WTC11 (cell line): ENCODE measurements around the gene NPW. TPM values are rescaled to one million over a fixed set of nuclear protein-coding genes. Genes with fewer than 3 reads are reported as not detected.

Experiments
- ATAC-seq: fragments of 200-7000 bp; cut with Tn5 transposase; 2 replicates; pipeline ENCODE4 v1.10.0; 2021; ENCODE audit warnings: mild to moderate bottlenecking, moderate library complexity
- CTCF ChIA-PET: fragments of 300-600 bp; sonication (Branson Sonifier 250); formaldehyde crosslinking; loops from one replicate; lab custom pipeline; 2021; ENCODE audit warnings: antibody characterized with exemption; lab: Charles Lee
- POLR2A ChIA-PET: fragments of 350-600 bp; sonication (Branson Sonifier 250); formaldehyde crosslinking; loops from one replicate; lab custom pipeline; 2021; ENCODE audit warnings: antibody characterized with exemption; lab: Charles Lee
- DNase-seq: peaks from one replicate; pipeline ENCODE4 v3.0.0; 2021; ENCODE audit warnings: low spot score
- H3K27ac Mint-ChIP-seq: 2 replicates; pipeline ENCODE4 v1.8.0; 2021; ENCODE audit warnings: mixed read lengths
- H3K27me3 Mint-ChIP-seq: 2 replicates; pipeline ENCODE4 v1.8.0; 2021; ENCODE audit warnings: low read depth, mild to moderate bottlenecking, moderate library complexity, mixed read lengths
- H3K36me3 Mint-ChIP-seq: 2 replicates; pipeline ENCODE4 v1.8.0; 2021; ENCODE audit warnings: mixed read lengths
- H3K4me1 Mint-ChIP-seq: 2 replicates; pipeline ENCODE4 v1.8.0; 2022; ENCODE audit warnings: mixed read lengths
- H3K4me3 Mint-ChIP-seq: 2 replicates; pipeline ENCODE4 v1.8.0; 2021; ENCODE audit warnings: mild to moderate bottlenecking, moderate library complexity, mixed read lengths
- H3K9me3 Mint-ChIP-seq: 2 replicates; pipeline ENCODE4 v1.8.0; 2021; ENCODE audit warnings: mixed read lengths
- ESRRA ChIP-seq: sonication (generic); formaldehyde crosslinking; IDR thresholded peaks from 2 replicates; pipeline ENCODE4 v1.8.1; 2022; ENCODE audit warnings: mild to moderate bottlenecking, missing genetic modification reagents, borderline replicate concordance
- FOXJ3 ChIP-seq: sonication (generic); formaldehyde crosslinking; IDR thresholded peaks from 2 replicates; pipeline ENCODE4 v1.9.0; 2021; ENCODE audit warnings: missing genetic modification reagents, mild to moderate bottlenecking, borderline replicate concordance
- HMGA2 ChIP-seq: fragments of 250-450 bp; sonication (Bioruptor Pico); IDR thresholded peaks from 2 replicates; pipeline ENCODE4 v1.4.0; 2021; ENCODE audit warnings: mild to moderate bottlenecking, moderate library complexity
- JUN ChIP-seq: sonication (generic); formaldehyde crosslinking; IDR thresholded peaks from 2 replicates; pipeline ENCODE4 v1.8.0; 2023; ENCODE audit warnings: mild to moderate bottlenecking, missing genetic modification reagents
- MXD4 ChIP-seq: fragments of 250-450 bp; sonication (Bioruptor Pico); IDR thresholded peaks from 2 replicates; pipeline ENCODE4 v1.8.0; 2021; ENCODE audit warnings: mild to moderate bottlenecking, moderate library complexity, borderline replicate concordance
- NFATC4 ChIP-seq: fragments of 250-450 bp; sonication (Bioruptor Pico); IDR thresholded peaks from 2 replicates; pipeline ENCODE4 v1.9.0; 2021; ENCODE audit warnings: mild to moderate bottlenecking
- NR2C2 ChIP-seq: sonication (generic); formaldehyde crosslinking; IDR thresholded peaks from 2 replicates; pipeline ENCODE4 v1.8.0; 2022; ENCODE audit warnings: mild to moderate bottlenecking, missing genetic modification reagents
- RORB ChIP-seq: fragments of 250-450 bp; sonication (Bioruptor Pico); IDR thresholded peaks from 2 replicates; pipeline ENCODE4 v1.9.0; 2021; ENCODE audit warnings: mild to moderate bottlenecking
- ZNF121 ChIP-seq: sonication (generic); formaldehyde crosslinking; IDR thresholded peaks from 2 replicates; pipeline ENCODE4 v1.8.0; 2023; ENCODE audit warnings: missing genetic modification reagents
- ZNF263 ChIP-seq: sonication (generic); formaldehyde crosslinking; IDR thresholded peaks from 2 replicates; pipeline ENCODE4 v1.8.1; 2022; ENCODE audit warnings: low read depth, mild to moderate bottlenecking, moderate library complexity, missing genetic modification reagents
- ZNF423 ChIP-seq: fragments of 250-450 bp; sonication (Bioruptor Pico); IDR thresholded peaks from 2 replicates; pipeline ENCODE4 v2.1.2; 2022; ENCODE audit warnings: mild to moderate bottlenecking, moderate library complexity
- total RNA-seq: library from RNA; stranded (reverse); gene quantifications from 3 replicates; pipeline ENCODE4 v1.2.3, GENCODE V29; 2021
- TF ChIP-seq, protein P1 (sequence below): sonication (generic); formaldehyde crosslinking; IDR thresholded peaks from 2 replicates; pipeline ENCODE4 v1.8.1; 2022; ENCODE audit warnings: low read depth, mild to moderate bottlenecking, moderate library complexity, missing genetic modification reagents, borderline replicate concordance
- TF ChIP-seq, protein P2 (sequence below): fragments of 250-450 bp; sonication (Bioruptor Pico); IDR thresholded peaks from 2 replicates; pipeline ENCODE4 v1.9.0; 2021; ENCODE audit warnings: mild to moderate bottlenecking
- TF ChIP-seq, protein P3 (sequence below): sonication (generic); formaldehyde crosslinking; IDR thresholded peaks from 2 replicates; pipeline ENCODE4 v1.8.1; 2022; ENCODE audit warnings: low read depth, missing genetic modification reagents, borderline replicate concordance
- TF ChIP-seq, protein P4 (sequence below): fragments of 200-600 bp; IDR thresholded peaks from 2 replicates; pipeline ENCODE4 v1.8.0; 2022; ENCODE audit warnings: antibody characterized with exemption
- TF ChIP-seq, protein P5 (sequence below): sonication (generic); formaldehyde crosslinking; IDR thresholded peaks from 2 replicates; pipeline ENCODE4 v1.8.0; 2022; ENCODE audit warnings: mild to moderate bottlenecking, missing genetic modification reagents

The NPW gene
- total RNA-seq, 1 experiment from 2014 or later = 15.2 TPM

DNA sequence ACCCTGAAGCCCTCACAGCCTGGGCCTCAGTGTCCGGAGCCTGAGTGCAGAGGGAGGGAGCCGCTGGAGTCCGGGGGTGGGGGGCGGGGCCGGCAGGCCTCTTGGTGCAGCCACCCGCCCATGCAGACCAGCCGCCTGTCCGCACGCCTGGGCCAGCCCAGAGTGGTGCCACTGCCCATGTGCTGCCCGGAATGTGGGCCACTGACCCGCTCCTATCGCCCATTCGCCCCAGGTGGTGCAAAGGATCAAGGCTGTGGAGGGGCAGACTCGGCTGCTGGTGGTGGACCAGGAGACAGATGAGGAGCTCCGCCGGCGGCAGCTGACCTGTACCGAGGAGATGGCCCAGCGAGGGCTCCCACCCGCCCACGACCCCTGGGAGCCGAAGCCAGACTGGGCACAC is 9.8 kb downstream of the NPW start:
- no peak overlapping the region for H3K4me3 Mint-ChIP-seq
- ChIA-PET POLR2A (no interaction called here), CTCF (interaction anchor here (0.8 to 2.7 kb wide), 3 partner anchors 13 to 25 kb away, joined by 3 to 12 read pairs (median 3); partner anchors contain the start of genes NTHL1 and TSC2)
- H3K36me3 Mint-ChIP-seq = no peaks in the 10 kb centered on the region
- H3K9me3 Mint-ChIP-seq = no peaks in the 10 kb centered on the region
- H3K27me3 Mint-ChIP-seq = peaks cover 26% of the 10 kb centered on the region
- no peak for DNase-seq
- ATAC-seq = no peak
- TF ChIP-seq ZNF263 (CRISPR knock-in tag) = 0 out of 2 replicates have a peak, but pooled peaks have one; percentile 19
- TF ChIP-seq, protein P1, sequence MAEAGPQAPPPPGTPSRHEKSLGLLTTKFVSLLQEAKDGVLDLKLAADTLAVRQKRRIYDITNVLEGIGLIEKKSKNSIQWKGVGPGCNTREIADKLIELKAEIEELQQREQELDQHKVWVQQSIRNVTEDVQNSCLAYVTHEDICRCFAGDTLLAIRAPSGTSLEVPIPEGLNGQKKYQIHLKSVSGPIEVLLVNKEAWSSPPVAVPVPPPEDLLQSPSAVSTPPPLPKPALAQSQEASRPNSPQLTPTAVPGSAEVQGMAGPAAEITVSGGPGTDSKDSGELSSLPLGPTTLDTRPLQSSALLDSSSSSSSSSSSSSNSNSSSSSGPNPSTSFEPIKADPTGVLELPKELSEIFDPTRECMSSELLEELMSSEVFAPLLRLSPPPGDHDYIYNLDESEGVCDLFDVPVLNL = no peak
- peaks cover 4% of the 10 kb centered on the region; the same call in 1 of the 2 replicates for H3K4me1 Mint-ChIP-seq
- no peak overlapping the region for H3K27ac Mint-ChIP-seq

DNA sequence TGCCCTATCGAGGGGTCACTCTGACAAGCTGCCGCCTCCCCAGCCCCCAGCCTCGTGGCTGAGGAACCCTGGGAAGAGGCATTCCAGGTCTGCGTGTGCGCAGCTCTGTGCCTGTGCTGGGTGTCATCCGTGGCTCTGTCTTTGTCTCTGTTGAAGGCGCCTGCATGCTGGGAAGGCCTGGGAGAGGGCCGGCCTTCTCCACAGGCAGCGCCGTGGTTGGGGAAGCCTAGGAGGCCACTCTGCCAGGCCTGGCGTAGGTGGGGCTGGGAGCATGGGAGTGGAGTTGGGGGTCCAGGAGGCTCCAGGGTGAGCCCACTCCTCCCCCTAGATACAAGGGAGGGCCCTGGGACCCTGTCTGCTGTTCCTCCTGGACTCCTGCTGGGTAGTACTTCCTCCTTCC is 10.5 kb downstream of the NPW start:
- CTCF ChIA-PET = interaction anchor here (0.8 to 2.7 kb wide), 4 partner anchors 12 to 26 kb away, joined by 3 to 12 read pairs (median 3); partner anchors contain the start of genes NTHL1 and TSC2
- ATAC-seq (no peak), DNase-seq (no peak)
- Mint-ChIP-seq H3K4me1 (0 out of 2 replicates have a peak, but pooled peaks cover 4% of the 10 kb centered on the region), H3K9me3 (no peaks in the 10 kb centered on the region), H3K27ac (no peak overlapping the region), H3K27me3 (peaks cover 22% of the 10 kb centered on the region), H3K4me3 (no peak overlapping the region), H3K36me3 (no peaks in the 10 kb centered on the region)
- TF ChIP-seq ESRRA (CRISPR knock-in tag) (no peak), ZNF121 (CRISPR knock-in tag) (0 out of 2 replicates have a peak, but pooled peaks have one; percentile 15)
- POLR2A ChIA-PET = no interaction called here

DNA sequence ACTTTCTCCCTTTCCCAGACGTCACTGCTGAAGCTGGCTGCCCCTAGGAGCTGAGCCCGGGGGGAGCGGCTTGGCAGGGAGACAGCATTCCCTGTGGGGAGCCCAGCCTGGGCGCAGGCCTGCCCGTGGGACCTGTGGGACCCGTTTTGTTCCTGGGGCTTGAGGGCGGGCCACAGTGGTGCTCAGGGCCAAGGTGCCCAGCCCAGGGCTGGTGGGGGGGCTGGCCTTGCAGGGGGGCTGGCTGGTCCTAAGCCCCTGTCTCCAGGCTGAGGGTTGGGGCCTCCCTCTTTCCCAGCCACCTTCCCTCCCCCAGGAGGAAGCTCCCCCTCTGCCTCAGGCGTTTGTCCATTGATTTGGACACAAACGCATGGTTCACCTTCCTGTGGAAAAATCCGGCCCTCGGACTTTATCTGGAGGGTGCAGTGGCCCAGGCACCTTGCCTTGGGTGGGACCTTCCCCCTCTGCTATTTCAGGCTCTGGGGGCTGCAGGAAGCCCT is 11.5 kb downstream of the NPW start:
- POLR2A ChIA-PET = no interaction called here
- no peak for TF ChIP-seq ZNF263 (CRISPR knock-in tag)
- no peak for TF ChIP-seq JUN
- TF ChIP-seq, protein P2, sequence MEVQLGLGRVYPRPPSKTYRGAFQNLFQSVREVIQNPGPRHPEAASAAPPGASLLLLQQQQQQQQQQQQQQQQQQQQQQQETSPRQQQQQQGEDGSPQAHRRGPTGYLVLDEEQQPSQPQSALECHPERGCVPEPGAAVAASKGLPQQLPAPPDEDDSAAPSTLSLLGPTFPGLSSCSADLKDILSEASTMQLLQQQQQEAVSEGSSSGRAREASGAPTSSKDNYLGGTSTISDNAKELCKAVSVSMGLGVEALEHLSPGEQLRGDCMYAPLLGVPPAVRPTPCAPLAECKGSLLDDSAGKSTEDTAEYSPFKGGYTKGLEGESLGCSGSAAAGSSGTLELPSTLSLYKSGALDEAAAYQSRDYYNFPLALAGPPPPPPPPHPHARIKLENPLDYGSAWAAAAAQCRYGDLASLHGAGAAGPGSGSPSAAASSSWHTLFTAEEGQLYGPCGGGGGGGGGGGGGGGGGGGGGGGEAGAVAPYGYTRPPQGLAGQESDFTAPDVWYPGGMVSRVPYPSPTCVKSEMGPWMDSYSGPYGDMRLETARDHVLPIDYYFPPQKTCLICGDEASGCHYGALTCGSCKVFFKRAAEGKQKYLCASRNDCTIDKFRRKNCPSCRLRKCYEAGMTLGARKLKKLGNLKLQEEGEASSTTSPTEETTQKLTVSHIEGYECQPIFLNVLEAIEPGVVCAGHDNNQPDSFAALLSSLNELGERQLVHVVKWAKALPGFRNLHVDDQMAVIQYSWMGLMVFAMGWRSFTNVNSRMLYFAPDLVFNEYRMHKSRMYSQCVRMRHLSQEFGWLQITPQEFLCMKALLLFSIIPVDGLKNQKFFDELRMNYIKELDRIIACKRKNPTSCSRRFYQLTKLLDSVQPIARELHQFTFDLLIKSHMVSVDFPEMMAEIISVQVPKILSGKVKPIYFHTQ (CRISPR knock-in tag) = no peak
- TF ChIP-seq MXD4 = no peak
- TF ChIP-seq FOXJ3 (CRISPR knock-in tag) = no peak
- TF ChIP-seq ZNF423 (CRISPR knock-in tag) = no peak
- no peak for TF ChIP-seq NFATC4 (CRISPR knock-in tag)
- no peak for TF ChIP-seq NR2C2 (CRISPR knock-in tag)
- no peak for TF ChIP-seq RORB (CRISPR knock-in tag)
- TF ChIP-seq, all 79 proteins: peak for 0
- Mint-ChIP-seq H3K9me3 (no peaks in the 10 kb centered on the region), H3K27ac (no peak overlapping the region), H3K4me3 (no peak overlapping the region), H3K27me3 (peaks cover 13% of the 10 kb centered on the region), H3K36me3 (no peaks in the 10 kb centered on the region), H3K4me1 (0 out of 2 replicates have a peak, but pooled peaks cover 4% of the 10 kb centered on the region)
- CTCF ChIA-PET = interaction anchor here (2.4 to 2.7 kb wide), 2 partner anchors 27 to 110 kb away, joined by 7 to 12 read pairs; no protein-coding TSS in a partner anchor
- DNase-seq (no peak), ATAC-seq (no peak)

DNA sequence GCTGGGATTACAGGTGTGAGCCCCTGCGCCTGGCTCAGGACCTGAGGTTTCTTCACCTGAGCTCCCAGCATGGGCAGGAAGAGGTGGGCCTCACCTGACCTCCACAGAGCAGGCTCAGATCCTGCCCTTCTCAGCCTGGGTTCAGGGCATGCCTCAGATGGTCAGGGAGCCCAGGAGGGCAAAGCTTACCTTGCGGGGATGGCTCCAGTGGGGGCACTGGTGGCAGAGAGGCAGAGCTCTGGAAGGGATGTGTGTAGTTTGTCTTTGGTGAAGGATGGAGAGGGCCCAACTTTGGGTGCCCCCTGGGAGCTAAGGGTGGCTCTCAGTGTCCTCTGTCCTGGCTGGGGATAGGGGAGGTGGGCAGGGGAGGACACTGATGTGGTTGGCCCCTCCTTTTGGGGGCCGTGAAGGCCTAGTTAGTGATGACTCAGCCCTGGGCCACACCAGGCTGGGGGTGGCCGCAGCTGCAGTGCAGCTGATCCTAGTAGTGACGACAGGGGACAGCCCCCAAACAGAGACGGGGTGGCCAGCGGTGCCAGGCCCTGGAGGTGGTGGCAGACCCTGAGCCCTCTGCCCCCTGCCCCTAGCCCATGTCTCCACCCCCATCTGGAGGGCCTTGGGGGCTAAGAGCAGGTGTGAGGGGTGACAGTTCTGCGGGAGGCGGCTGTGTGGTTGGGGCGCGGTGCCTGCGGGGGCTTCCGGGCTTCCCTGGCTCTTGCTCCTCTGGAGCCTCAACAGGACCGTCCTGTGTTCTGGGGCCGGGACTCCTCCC is 12.9 kb downstream of the NPW start:
- Mint-ChIP-seq H3K4me3 (no peak overlapping the region), H3K27me3 (peaks cover 8% of the 10 kb centered on the region), H3K27ac (peak overlapping the region; percentile 63; the same call in 1 of the 2 replicates), H3K36me3 (no peaks in the 10 kb centered on the region), H3K4me1 (0 out of 2 replicates have a peak, but pooled peaks cover 2% of the 10 kb centered on the region), H3K9me3 (no peaks in the 10 kb centered on the region)
- ATAC-seq = no peak
- ChIA-PET CTCF (interaction anchor here (0.8 to 2.4 kb wide), 7 partner anchors 9 to 108 kb away, joined by 3 to 11 read pairs (median 6); partner anchors contain the start of genes NPW, NTHL1 and TSC2), POLR2A (no interaction called here)
- TF ChIP-seq, protein P3, sequence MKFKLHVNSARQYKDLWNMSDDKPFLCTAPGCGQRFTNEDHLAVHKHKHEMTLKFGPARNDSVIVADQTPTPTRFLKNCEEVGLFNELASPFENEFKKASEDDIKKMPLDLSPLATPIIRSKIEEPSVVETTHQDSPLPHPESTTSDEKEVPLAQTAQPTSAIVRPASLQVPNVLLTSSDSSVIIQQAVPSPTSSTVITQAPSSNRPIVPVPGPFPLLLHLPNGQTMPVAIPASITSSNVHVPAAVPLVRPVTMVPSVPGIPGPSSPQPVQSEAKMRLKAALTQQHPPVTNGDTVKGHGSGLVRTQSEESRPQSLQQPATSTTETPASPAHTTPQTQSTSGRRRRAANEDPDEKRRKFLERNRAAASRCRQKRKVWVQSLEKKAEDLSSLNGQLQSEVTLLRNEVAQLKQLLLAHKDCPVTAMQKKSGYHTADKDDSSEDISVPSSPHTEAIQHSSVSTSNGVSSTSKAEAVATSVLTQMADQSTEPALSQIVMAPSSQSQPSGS (CRISPR knock-in tag) = no peak
- TF ChIP-seq, protein P4, sequence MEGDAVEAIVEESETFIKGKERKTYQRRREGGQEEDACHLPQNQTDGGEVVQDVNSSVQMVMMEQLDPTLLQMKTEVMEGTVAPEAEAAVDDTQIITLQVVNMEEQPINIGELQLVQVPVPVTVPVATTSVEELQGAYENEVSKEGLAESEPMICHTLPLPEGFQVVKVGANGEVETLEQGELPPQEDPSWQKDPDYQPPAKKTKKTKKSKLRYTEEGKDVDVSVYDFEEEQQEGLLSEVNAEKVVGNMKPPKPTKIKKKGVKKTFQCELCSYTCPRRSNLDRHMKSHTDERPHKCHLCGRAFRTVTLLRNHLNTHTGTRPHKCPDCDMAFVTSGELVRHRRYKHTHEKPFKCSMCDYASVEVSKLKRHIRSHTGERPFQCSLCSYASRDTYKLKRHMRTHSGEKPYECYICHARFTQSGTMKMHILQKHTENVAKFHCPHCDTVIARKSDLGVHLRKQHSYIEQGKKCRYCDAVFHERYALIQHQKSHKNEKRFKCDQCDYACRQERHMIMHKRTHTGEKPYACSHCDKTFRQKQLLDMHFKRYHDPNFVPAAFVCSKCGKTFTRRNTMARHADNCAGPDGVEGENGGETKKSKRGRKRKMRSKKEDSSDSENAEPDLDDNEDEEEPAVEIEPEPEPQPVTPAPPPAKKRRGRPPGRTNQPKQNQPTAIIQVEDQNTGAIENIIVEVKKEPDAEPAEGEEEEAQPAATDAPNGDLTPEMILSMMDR = no peak
- TF ChIP-seq, protein P5, sequence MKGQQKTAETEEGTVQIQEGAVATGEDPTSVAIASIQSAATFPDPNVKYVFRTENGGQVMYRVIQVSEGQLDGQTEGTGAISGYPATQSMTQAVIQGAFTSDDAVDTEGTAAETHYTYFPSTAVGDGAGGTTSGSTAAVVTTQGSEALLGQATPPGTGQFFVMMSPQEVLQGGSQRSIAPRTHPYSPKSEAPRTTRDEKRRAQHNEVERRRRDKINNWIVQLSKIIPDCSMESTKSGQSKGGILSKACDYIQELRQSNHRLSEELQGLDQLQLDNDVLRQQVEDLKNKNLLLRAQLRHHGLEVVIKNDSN (CRISPR knock-in tag) = no peak
- no peak for TF ChIP-seq HMGA2 (CRISPR knock-in tag)
- DNase-seq = no peak
